BE2C (cell line): ENCODE data around the gene GSDMA.

Experiments used
- DNase-seq: peaks from one replicate; pipeline ENCODE4 v3.0.0-alpha.2; 2020
- H3K27me3 ChIP-seq: fragments of 250-450 bp; sonication (Bioruptor Pico); 2 replicates; pipeline ENCODE4 v1.5.1; 2020; ENCODE audit warnings: mild to moderate bottlenecking
- H3K36me3 ChIP-seq: fragments of 250-450 bp; sonication (Bioruptor Pico); 2 replicates; pipeline ENCODE4 v1.5.1; 2020; ENCODE audit warnings: mild to moderate bottlenecking
- H3K4me1 ChIP-seq: fragments of 250-450 bp; sonication (Bioruptor Pico); 2 replicates; pipeline ENCODE4 v1.5.1; 2020
- H3K4me3 ChIP-seq: 2 replicates; pipeline ENCODE4 v1.5.1; 2011; ENCODE audit warnings: low read depth, low read length
- H3K9me3 ChIP-seq: fragments of 250-450 bp; sonication (Bioruptor Pico); 2 replicates; pipeline ENCODE4 v1.5.1; 2020
- TF ChIP-seq, protein P1 (sequence below): IDR thresholded peaks from 2 replicates; pipeline ENCODE4 v1.5.1; 2012; ENCODE audit warnings: mild to moderate bottlenecking, low read depth, low read length

The GSDMA gene

DNA sequence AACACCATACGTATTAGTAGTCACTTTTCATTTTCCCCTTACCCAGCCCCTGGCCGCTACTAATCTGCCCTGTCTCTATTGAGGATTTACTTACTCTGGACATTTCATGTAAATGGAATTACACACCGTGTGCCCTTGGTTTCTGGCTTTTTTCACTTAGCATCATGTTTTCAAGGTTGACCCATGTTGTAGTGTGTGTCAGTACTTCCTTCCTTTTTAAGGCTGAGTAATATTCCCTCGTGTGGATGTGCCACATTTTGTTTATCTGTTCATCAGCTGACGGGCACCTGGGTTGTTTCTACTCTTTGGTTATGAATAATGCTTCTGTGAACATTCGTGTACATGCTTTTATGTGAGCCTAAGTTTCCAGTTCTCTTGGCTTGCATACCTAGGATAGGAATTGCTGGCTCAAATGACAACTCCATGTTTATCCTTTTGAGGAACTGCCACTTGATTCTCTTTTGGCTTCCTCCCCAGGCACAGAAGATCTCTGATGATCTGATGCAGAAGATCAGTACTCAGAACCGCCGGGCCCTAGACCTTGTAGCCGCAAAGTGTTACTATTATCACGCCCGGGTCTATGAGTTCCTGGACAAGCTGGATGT lies 25.5 kb downstream of the GSDMA start:
- Histone ChIP-seq H3K9me3 (no peaks in the 10 kb centered on the region), H3K36me3 (peaks cover 98% of the 10 kb centered on the region), H3K4me3 (no peak overlapping the region), H3K27me3 (no peaks in the 10 kb centered on the region), H3K4me1 (no peaks in the 10 kb centered on the region)
- TF ChIP-seq, protein P1, sequence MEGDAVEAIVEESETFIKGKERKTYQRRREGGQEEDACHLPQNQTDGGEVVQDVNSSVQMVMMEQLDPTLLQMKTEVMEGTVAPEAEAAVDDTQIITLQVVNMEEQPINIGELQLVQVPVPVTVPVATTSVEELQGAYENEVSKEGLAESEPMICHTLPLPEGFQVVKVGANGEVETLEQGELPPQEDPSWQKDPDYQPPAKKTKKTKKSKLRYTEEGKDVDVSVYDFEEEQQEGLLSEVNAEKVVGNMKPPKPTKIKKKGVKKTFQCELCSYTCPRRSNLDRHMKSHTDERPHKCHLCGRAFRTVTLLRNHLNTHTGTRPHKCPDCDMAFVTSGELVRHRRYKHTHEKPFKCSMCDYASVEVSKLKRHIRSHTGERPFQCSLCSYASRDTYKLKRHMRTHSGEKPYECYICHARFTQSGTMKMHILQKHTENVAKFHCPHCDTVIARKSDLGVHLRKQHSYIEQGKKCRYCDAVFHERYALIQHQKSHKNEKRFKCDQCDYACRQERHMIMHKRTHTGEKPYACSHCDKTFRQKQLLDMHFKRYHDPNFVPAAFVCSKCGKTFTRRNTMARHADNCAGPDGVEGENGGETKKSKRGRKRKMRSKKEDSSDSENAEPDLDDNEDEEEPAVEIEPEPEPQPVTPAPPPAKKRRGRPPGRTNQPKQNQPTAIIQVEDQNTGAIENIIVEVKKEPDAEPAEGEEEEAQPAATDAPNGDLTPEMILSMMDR: no peak
- no peak for DNase-seq

DNA sequence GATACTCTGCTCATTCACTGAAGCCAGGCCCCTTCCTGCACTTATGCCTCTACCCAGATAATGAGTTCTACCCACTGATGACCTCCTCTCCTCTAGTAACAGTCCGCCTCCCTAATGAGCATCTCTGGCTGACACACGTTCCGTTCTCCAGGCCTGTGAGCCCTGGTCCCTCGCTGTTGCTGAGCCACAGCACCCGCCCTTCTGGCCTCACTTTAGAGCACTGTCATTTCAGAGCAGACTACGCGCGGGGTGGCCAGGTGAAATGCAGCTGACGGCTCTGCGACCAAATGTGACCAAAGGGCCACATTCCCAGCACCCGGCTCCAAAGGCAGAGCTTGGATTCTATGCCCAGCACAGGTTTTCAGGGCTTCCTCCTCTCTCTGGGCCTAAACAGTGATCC lies 31.6 kb downstream of the GSDMA start:
- Histone ChIP-seq H3K4me1 (no peaks in the 10 kb centered on the region), H3K27me3 (no peaks in the 10 kb centered on the region), H3K4me3 (no peak overlapping the region), H3K36me3 (peaks cover 77% of the 10 kb centered on the region), H3K9me3 (no peaks in the 10 kb centered on the region)
- TF ChIP-seq, protein P1: no peak
- no peak for DNase-seq

DNA sequence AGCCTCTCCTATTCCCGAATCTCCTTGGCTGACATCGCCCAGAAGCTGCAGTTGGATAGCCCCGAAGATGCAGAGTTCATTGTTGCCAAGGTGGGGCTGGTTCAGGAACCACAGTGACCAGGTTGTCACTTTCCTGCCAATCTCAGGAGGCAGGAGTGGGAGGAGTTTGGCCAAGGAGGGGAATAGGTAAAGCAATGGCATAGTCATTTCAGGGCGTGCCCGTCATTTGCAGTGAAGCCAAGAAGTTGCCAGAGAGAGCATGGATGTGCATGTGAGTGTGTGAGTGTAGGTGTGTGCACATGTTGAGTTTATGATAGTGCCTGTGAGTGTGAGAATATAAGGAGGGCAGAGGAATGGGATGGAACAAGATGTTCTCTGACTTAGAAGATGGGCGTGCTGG lies 32.6 kb downstream of the GSDMA start:
- Histone ChIP-seq H3K9me3 (no peaks in the 10 kb centered on the region), H3K27me3 (no peaks in the 10 kb centered on the region), H3K36me3 (peaks cover 67% of the 10 kb centered on the region), H3K4me1 (no peaks in the 10 kb centered on the region), H3K4me3 (no peak overlapping the region)
- TF ChIP-seq, protein P1: no peak
- DNase-seq: no peak

DNA sequence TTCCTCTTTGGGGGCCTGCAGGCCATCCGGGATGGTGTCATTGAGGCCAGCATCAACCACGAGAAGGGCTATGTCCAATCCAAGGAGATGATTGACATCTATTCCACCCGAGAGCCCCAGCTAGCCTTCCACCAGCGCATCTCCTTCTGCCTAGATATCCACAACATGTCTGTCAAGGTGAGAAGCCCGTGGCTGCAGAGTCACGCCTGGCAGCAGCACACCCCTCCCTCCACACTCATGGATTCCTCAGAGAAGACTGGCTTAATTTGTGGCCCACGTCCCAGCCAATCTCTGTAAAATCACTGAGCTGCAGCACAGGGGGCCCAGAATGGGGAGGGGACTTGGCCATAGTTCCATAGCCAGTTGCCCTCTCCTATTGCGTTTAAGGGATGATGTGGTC lies 33.4 kb downstream of the GSDMA start:
- H3K9me3 ChIP-seq: no peaks in the 10 kb centered on the region
- no peak overlapping the region for H3K4me3 ChIP-seq
- TF ChIP-seq, protein P1: no peak
- DNase-seq: no peak
- H3K4me1 ChIP-seq: no peaks in the 10 kb centered on the region
- no peaks in the 10 kb centered on the region for H3K27me3 ChIP-seq
- peaks cover 60% of the 10 kb centered on the region for H3K36me3 ChIP-seq

DNA sequence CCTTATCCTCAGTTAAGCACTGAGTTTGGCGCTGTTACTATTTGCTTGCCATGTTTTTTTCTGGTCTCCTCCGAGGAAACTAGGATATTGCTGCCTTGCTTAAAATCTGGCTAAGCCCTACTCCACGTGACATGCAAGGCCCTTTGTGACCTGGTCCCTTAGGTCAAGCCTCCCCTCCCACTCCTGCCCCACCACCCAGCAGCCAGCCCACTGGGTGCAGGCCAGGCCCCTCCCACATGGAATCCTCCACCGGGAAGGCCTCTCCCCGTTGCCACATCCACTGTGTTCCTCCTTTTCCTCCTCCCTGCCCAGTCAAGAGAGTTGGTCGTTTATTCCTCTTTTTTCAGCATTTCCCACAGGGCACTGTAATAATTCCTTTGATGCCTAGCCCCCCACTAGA lies 34.0 kb downstream of the GSDMA start:
- Histone ChIP-seq H3K4me3 (no peak overlapping the region), H3K9me3 (no peaks in the 10 kb centered on the region), H3K36me3 (peaks cover 53% of the 10 kb centered on the region), H3K4me1 (no peaks in the 10 kb centered on the region), H3K27me3 (no peaks in the 10 kb centered on the region)
- DNase-seq: no peak
- TF ChIP-seq, protein P1: no peak

DNA sequence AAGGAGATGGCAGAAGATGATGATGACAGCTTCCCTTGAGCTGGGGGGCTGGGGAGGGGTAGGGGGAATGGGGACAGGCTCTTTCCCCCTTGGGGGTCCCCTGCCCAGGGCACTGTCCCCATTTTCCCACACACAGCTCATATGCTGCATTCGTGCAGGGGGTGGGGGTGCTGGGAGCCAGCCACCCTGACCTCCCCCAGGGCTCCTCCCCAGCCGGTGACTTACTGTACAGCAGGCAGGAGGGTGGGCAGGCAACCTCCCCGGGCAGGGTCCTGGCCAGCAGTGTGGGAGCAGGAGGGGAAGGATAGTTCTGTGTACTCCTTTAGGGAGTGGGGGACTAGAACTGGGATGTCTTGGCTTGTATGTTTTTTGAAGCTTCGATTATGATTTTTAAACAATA lies 34.7 kb downstream of the GSDMA start:
- Histone ChIP-seq H3K36me3 (peaks cover 46% of the 10 kb centered on the region), H3K27me3 (no peaks in the 10 kb centered on the region), H3K4me3 (no peak overlapping the region), H3K4me1 (no peaks in the 10 kb centered on the region), H3K9me3 (no peaks in the 10 kb centered on the region)
- TF ChIP-seq, protein P1: no peak
- no peak for DNase-seq
